NCI-H1417 treated with DMSO at 0.1 percent for 48 hours (cell line): ENCODE data around the gene PDE7B.
"Not testable (repeated sequence)": the region's sequence is repeated elsewhere in the genome, so short reads cannot be mapped to it uniquely, and the experiment has no call there.

Source experiments
- DNase-seq: peaks from one replicate; lab custom pipeline; 2025; lab: John Stamatoyannopoulos, UW

PDE7B gene

GRCh38 chr6:136105797-136106196, 254.3 kb downstream of the PDE7B start:
- not testable (repeated sequence) for DNase-seq

GRCh38 chr6:136108361-136108945, 257.0 kb downstream of the PDE7B start:
- DNase-seq, result no peak

DNA sequence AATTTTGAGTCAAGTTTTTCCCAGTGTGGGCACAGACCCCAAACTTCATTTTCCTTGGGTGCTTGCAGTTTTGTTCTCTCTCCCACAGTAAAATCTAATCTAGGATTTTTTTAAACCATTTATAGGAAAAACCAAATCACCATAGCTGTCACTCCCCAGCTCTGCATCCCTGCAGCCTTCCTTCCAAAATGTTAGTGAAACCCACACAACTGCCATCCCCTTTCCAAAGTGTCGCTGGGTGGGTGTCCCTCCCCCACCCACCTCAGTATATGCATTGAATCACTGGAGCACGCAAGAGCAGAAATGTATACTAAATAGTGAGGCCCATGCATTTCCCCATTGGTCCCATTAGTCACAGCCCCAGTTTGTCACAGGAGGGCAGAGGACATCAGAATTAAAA, 260.3 kb downstream of the PDE7B start:
- DNase-seq, result no peak

DNA sequence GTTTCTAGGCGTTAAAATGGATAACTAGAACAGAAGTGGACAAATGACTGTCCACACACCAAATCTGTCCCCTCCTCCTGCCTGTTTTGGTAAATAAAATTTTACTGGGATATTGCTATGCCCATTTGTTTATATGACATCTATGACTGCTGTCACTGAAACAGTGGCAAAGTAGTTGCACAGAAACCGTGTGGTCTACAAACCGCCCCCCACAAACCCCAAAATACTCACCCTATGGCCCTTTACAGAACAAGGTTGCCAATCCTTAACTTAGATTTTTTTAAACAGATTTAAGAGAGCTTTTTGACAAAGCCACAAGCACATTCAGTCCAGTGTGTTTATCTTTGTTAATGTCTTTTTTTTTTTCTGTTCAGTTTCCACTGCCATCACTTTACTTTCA, 260.8 kb downstream of the PDE7B start:
- DNase-seq, result no peak

DNA sequence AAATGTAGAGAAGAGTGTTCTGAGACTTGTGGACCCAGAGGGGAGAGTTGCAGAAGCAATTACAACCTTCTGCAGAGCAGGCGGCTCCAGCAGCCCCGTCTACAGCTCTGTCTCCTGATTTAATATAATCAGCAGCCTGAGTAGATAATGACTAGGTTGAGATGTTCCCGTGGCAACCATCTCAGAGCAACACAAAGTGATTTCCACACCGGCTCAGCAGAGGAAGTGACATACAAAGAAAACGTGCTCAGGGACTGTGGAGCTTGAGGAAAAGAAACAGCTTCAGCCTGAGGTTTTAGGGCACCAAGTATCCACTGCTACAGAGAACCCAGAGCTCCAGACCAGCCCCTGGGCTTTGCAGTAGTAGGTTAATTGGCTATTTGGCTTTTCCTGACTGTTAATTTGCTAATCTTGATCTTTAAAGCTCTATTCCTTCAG, 262.3 kb downstream of the PDE7B start:
- DNase-seq, result peak; percentile 99

- no peak for DNase-seq
Observed at GRCh38 chr6:136114661-136115060, 263.2 kb downstream of the PDE7B start.

DNA sequence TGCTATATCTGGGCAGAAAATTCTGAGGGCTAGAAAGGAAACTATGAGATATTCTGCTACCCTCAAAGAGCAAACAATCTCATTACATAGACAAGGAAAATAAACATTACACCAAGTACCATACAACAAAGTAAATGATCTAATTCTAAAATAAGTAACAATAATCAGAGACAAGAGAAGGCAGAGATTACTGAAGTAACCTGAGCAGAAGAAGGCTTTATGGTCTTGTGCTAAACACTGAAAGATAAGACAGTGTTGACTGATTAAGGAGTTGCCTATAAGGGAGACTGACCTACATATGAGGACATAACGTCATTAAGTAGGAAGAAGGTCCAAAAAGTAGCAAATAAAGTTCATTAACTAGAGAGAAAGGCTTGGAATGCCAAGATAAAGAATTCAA, 264.4 kb downstream of the PDE7B start:
- no peak for DNase-seq

- no peak for DNase-seq
Observed at GRCh38 chr6:136117081-136117480, 265.6 kb downstream of the PDE7B start.

GRCh38 chr6:136118787-136119186, 267.3 kb downstream of the PDE7B start:
- no peak for DNase-seq

- DNase-seq, result no peak
Observed at GRCh38 chr6:136123468-136123867, 272.0 kb downstream of the PDE7B start.

- no peak for DNase-seq
Observed at GRCh38 chr6:136125585-136125984, 274.1 kb downstream of the PDE7B start.

DNA sequence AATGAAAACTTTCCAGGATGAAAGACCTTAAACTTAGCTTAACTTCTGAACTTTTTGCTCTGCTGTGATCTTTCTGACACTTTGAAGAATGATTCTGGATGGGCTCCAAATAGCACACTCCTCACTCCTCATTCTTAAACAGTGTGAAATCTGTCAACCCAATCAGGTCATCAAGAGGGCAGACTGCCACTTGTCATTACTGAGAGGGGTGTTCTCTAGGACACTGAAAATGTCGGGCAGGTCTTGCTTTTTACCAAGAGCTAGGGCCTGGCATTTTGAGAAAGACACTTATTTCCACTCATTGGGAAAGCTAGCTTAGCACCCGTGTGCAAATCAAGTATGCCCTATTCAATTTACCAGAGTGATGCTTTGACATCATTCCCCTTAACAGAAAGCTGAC, 276.4 kb downstream of the PDE7B start:
- DNase-seq, result no peak

DNA sequence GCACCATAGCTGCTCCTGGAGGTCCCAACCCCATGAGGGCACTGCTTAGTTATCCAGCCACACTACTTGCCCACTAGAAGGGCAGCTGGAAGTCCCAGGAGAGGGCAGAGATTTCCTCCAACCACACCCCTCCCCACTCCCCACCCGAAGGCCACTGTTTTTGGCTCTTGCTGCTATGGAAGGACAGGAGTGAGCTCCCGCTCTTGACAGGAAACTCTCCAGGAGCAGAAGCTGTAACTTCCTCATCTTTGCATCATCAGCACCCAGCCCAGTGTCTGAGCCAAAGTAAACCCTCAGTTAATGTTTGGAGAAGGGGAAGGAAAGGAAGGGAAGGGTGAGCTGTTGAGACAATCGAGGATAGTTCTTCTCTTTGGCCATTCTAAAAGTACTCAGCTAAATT, 277.9 kb downstream of the PDE7B start:
- no peak for DNase-seq

DNA sequence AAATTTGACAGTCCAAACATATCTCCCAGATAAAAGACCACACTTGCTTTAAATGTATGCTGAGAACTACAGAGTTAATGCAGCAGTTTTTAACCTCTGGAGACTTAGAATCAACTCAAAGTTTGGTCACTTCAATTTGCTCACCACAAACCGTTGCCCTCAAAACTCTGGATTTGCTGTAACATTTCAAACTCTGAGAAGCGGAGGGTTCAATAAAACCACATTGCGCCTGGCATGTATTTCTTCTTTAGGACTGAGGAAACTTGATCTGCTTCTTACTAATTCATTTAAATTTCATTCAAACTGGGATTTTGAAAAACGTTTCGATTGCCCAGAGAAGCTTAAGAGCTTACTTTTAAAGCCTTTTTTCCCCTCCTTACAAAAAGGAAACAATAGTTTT, 282.8 kb downstream of the PDE7B start:
- DNase-seq, result no peak

- no peak for DNase-seq
Observed at GRCh38 chr6:136134751-136135150, 283.2 kb downstream of the PDE7B start.

DNA sequence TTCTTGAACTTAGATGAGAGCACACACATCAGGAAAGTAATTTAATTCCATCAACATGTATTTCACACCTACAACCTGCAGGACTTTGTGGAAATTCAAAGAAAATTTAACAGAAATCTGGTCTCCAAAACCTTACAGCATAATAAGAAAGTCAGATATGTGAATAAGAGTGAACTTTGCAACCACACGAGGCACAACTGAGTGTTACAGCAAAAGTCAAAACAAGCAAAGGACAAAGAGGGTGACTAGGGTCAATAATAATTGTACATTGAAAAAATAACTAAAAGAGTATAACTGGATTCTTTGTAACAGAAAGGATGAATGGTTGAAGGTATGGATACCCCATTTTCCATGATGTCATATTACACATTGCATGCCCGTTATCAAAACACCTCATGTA, 284.8 kb downstream of the PDE7B start:
- DNase-seq, result no peak

GRCh38 chr6:136137008-136137692, 285.6 kb downstream of the PDE7B start:
- DNase-seq, result no peak

- no peak for DNase-seq
Observed at GRCh38 chr6:136137739-136138402, 286.4 kb downstream of the PDE7B start.

GRCh38 chr6:136139111-136139510, 287.6 kb downstream of the PDE7B start:
- not testable (repeated sequence) for DNase-seq

GRCh38 chr6:136144251-136145023, 292.9 kb downstream of the PDE7B start:
- DNase-seq, result no peak

GRCh38 chr6:136146130-136146529, 294.6 kb downstream of the PDE7B start:
- DNase-seq, result no peak

DNA sequence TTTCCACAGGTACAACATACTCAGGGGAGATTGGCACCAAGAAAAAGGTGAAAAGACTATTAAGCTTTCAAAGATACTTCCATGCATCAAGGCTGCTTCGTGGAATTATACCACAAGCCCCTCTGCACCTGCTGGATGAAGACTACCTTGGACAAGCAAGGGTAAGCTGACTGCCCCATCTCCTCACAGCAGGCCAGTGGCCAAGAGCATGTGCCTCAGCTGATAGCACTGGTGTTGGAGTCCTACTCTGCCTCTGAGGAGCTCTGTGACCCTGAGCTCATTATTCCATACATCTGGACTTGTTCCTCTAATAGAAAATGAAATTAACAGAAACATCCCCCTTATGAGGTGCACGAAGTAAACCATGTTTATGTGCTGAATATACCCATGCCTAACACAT, 295.8 kb downstream of the PDE7B start:
- no peak for DNase-seq

DNA sequence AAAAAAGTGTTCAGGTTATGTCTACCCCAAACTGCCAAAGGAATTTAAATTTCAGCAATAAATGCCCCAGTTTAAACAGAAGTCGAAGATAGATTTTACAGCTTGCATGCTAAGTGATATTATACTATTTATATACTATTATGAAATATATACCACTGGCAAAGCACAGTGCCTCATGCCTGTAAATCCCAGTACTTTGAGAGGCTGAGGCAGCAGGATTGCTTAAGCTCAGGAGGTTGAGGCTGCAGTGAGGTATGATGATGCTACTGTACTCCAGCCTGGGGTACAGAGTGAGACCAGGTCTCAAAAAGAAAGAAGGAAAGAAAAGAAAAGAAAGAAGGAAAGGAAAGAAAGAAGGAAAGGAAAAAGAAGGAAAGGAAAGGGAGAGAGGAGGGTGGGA, 296.6 kb downstream of the PDE7B start:
- no peak for DNase-seq
